Keratinocyte (primary cell): Measurements from ENCODE around the gene ZNF160. TPM values are rescaled to one million over a fixed set of nuclear protein-coding genes. Genes with fewer than 3 reads are reported as not detected.
"Not testable (repeated sequence)": the region's sequence is repeated elsewhere in the genome, so short reads cannot be mapped to it uniquely, and the experiment has no call there.

Source experiments
- DNase-seq: peaks from one replicate; pipeline ENCODE4 v3.0.0-alpha.2; 2011; ENCODE audit warnings: low read depth, missing footprints, low spot score
- FAIRE-seq: peaks from 2 replicates; lab custom pipeline; 2011; peaks lifted over from hg19 to GRCh38; lab: Jason Lieb, UNC
- H2AFZ ChIP-seq: 2 replicates; pipeline ENCODE4 v1.6.0; 2012; ENCODE audit warnings: low read length, control low read depth, inconsistent platforms; ENCODE audit not compliant: control insufficient read depth
- H3K27ac ChIP-seq: 2 replicates; pipeline ENCODE4 v1.5.1; 2011; ENCODE audit warnings: low read length; ENCODE audit not compliant: control insufficient read depth, insufficient read depth
- H3K27me3 ChIP-seq: 3 replicates; pipeline ENCODE4 v1.6.0; 2011; ENCODE audit warnings: low read length; ENCODE audit not compliant: control insufficient read depth, insufficient read depth; ENCODE audit errors: extremely low read depth
- H3K36me3 ChIP-seq, 2 experiments: 2 replicates in 1 of 2; 3 replicates in 1 of 2; pipeline ENCODE4 v1.5.1; 2011; ENCODE audit warnings: low read length in 2 of 2, mild to moderate bottlenecking in 1 of 2; ENCODE audit not compliant: control insufficient read depth in 2 of 2, insufficient read depth in 2 of 2; ENCODE audit errors: extremely low read depth in 1 of 2
- H3K4me1 ChIP-seq: 3 replicates; pipeline ENCODE4 v1.5.1; 2011; ENCODE audit warnings: low read length; ENCODE audit not compliant: control insufficient read depth, insufficient read depth; ENCODE audit errors: extremely low read depth
- H3K4me2 ChIP-seq: 3 replicates; pipeline ENCODE4 v1.6.0; 2011; ENCODE audit warnings: low read depth, low read length; ENCODE audit not compliant: control insufficient read depth, insufficient read depth; ENCODE audit errors: extremely low read depth
- H3K4me3 ChIP-seq, 3 experiments: fragments of 200-600 bp in 1 of 3; sonication (generic) in 1 of 3; 2 replicates in 2 of 3; 3 replicates in 1 of 3; pipeline ENCODE4 v1.5.1; 2011 to 2016; ENCODE audit warnings: low read length in 3 of 3, mild to moderate bottlenecking in 3 of 3, control low read depth in 2 of 3, inconsistent platforms in 1 of 3, low read depth in 1 of 3, mixed read lengths in 1 of 3, mixed run types in 1 of 3, moderate library complexity in 1 of 3; ENCODE audit not compliant: control insufficient read depth in 2 of 3, insufficient read depth in 2 of 3; ENCODE audit errors: extremely low read depth in 1 of 3
- H3K79me2 ChIP-seq: 2 replicates; pipeline ENCODE4 v1.6.0; 2012; ENCODE audit warnings: low read length; ENCODE audit not compliant: control insufficient read depth, insufficient read depth
- H3K9ac ChIP-seq: 3 replicates; pipeline ENCODE4 v1.6.0; 2011; ENCODE audit warnings: low read length; ENCODE audit not compliant: control insufficient read depth, insufficient read depth; ENCODE audit errors: extremely low read depth
- H3K9me1 ChIP-seq: 3 replicates; pipeline ENCODE4 v1.6.0; 2011; ENCODE audit warnings: low read length; ENCODE audit not compliant: control insufficient read depth, insufficient read depth; ENCODE audit errors: extremely low read depth
- H3K9me3 ChIP-seq: 2 replicates; pipeline ENCODE4 v1.5.1; 2012; ENCODE audit warnings: low read depth, low read length; ENCODE audit not compliant: control insufficient read depth
- H4K20me1 ChIP-seq: 3 replicates; pipeline ENCODE4 v1.6.0; 2011; ENCODE audit warnings: low read length; ENCODE audit not compliant: control insufficient read depth, insufficient read depth; ENCODE audit errors: extremely low read depth
- CTCF ChIP-seq, 3 experiments: IDR thresholded peaks in 1 of 3; conservative IDR thresholded peaks in 1 of 3; optimal IDR thresholded peaks in 1 of 3; 2 replicates in 2 of 3; 3 replicates in 1 of 3; pipeline versions ENCODE3 to v1.5.1; 2011; ENCODE audit warnings: low read length in 3 of 3, mild to moderate bottlenecking in 3 of 3, moderate library complexity in 2 of 3, control low read depth in 1 of 3, inconsistent platforms in 1 of 3; ENCODE audit not compliant: insufficient read depth in 2 of 3; ENCODE audit errors: extremely low read depth in 1 of 3
- EZH2 ChIP-seq: IDR thresholded peaks from one replicate; pipeline ENCODE4 v1.6.1; 2012; ENCODE audit warnings: inconsistent platforms, mild to moderate bottlenecking, low read length, moderate library complexity
- dilution Hi-C: fragments of 300-500 bp; cut with MboI; formaldehyde crosslinking; loops from one replicate; pipeline ENCODE4 v1.7.0; 2020; ENCODE audit warnings: low sequenced_read_pairs; ENCODE audit not compliant: extremely low pct_ligation_motif_present
- polyA plus RNA-seq, 5 experiments: library from polyadenylated mRNA; depleted of rRNA in 3 of 5; stranded (reverse) in 3 of 5; stranded (forward) in 1 of 5; unstranded in 1 of 5; fragments of >200 nt; gene quantifications; 1 replicate in 1 of 5; 2 replicates in 3 of 5; 3 replicates in 1 of 5; pipeline versions ENCODE4 v1.2.1 to v1.2.3, GENCODE V29; 2011 to 2012; ENCODE audit warnings: missing spikeins in 2 of 5, low read depth in 1 of 5, low replicate concordance in 1 of 5

The ZNF160 gene
- polyA plus RNA-seq, 1 donor (not counting 4 experiments of a cell fraction or from before 2014, with no cell fraction given): 14.4 TPM

GRCh38 chr19:53131085-53131590 lies 27.9 kb upstream of the ZNF160 start:
- dilution Hi-C loops: no loop called here
- FAIRE-seq (no peak), DNase-seq (no peak)
- TF ChIP-seq CTCF (optimal IDR thresholded peaks at IDR 0.05 in 1 of 3, IDR thresholded peaks at IDR 0.05 in 1 of 3, conservative IDR thresholded peaks at IDR 0.05 in 1 of 3; ENCODE audit: extremely low read depth in 1 of 3, insufficient read depth in 2 of 3, low read length in 3 of 3): no peak
- TF ChIP-seq EZH2: no peak
- no peak overlapping the region for H3K4me2 ChIP-seq
- no peak overlapping the region for H3K9ac ChIP-seq
- no peaks in the 10 kb centered on the region for H4K20me1 ChIP-seq
- H3K9me1 ChIP-seq: no peaks in the 10 kb centered on the region
- no peaks in the 10 kb centered on the region for H3K36me3 ChIP-seq
- H3K9me3 ChIP-seq: no peaks in the 10 kb centered on the region
- peaks cover 2% of the 10 kb centered on the region for H3K79me2 ChIP-seq
- H3K4me3 ChIP-seq: no peak overlapping the region
- no peak overlapping the region for H2AFZ ChIP-seq
- no peaks in the 10 kb centered on the region for H3K27me3 ChIP-seq
- no peak overlapping the region for H3K27ac ChIP-seq
- H3K4me1 ChIP-seq: no peaks in the 10 kb centered on the region

- Histone ChIP-seq H3K27me3 (no peaks in the 10 kb centered on the region), H3K4me1 (no peaks in the 10 kb centered on the region), H3K9me1 (no peaks in the 10 kb centered on the region), H3K27ac (no peak overlapping the region), H4K20me1 (no peaks in the 10 kb centered on the region), H3K36me3 (no peaks in the 10 kb centered on the region), H3K4me2 (no peak overlapping the region), H2AFZ (no peak overlapping the region), H3K9ac (no peak overlapping the region), H3K79me2 (peaks cover 2% of the 10 kb centered on the region), H3K9me3 (no peaks in the 10 kb centered on the region), H3K4me3 (no peak overlapping the region)
- DNase-seq (no peak), FAIRE-seq (no peak)
- dilution Hi-C loops: no loop called here
- no peak for TF ChIP-seq CTCF (optimal IDR thresholded peaks at IDR 0.05 in 1 of 3, IDR thresholded peaks at IDR 0.05 in 1 of 3, conservative IDR thresholded peaks at IDR 0.05 in 1 of 3; ENCODE audit: extremely low read depth in 1 of 3, insufficient read depth in 2 of 3, low read length in 3 of 3)
- no peak for TF ChIP-seq EZH2
Observed at GRCh38 chr19:53130506-53130905, 27.3 kb upstream of the ZNF160 start.

- H3K9me1 ChIP-seq, H4K20me1 ChIP-seq, H3K9me3 ChIP-seq, FAIRE-seq, H3K27me3 ChIP-seq, H3K4me2 ChIP-seq, dilution Hi-C loops, H3K36me3 ChIP-seq, DNase-seq, H3K27ac ChIP-seq, H3K4me1 ChIP-seq, H3K79me2 ChIP-seq, H3K9ac ChIP-seq, H3K4me3 ChIP-seq, H2AFZ ChIP-seq: not testable (repeated sequence)
Observed at GRCh38 chr19:53126733-53127526, 23.7 kb upstream of the ZNF160 start.
